SW480 (cell line): ENCODE results near the gene PCK1.

ENCODE experiments used
- DNase-seq: peaks from one replicate; pipeline ENCODE4 v3.0.0-alpha.2; 2016; ENCODE audit warnings: low spot score

Gene PCK1

DNA sequence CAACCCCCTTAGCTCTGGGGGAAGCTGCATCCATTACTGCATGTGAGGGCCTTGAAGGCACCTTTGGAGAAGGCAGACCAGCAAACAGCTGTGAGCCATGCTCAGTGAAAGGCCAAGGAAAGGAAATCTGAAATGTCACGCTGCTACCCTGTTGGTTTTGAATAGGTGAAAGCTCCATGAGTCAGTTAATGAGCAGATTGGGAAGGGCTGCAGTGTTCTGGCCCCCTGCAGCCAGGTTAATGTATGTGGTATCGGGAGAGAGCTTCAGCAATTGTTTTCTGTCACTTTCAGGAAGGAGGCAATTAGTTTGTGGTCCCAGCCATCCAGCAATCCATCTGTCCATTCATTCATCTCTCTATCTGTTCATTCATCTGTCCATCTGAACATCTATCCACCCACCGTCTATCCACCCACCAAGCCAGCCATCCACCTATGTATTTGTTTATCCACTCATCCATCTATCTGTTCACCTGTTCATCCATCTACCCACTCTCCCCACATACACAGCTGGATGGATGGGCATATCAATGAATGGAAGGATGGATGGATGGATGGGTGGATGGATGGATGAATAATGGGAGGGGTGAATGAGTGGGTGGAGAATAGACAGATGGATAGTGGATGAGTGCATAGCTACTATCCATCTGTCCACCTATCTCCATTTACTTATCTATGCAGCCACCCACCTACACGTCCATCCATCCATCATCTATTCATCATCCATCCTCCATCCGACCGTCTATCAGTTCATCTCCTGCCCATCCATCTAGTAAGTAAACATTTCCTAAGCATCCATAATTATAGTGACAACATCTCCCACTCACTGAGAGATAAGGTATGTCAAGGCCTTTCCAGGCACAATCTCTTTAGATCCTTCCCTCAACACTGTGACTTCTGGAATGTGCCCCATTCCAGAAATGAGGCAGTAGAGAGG lies 16.0 kb downstream of the PCK1 start:
- DNase-seq: no peak

GRCh38 chr20:57577679-57578475 lies 17.0 kb downstream of the PCK1 start:
- no peak for DNase-seq

- no peak for DNase-seq
Observed at GRCh38 chr20:57578476-57579165, 17.7 kb downstream of the PCK1 start.

- no peak for DNase-seq
Observed at GRCh38 chr20:57579331-57579897, 18.5 kb downstream of the PCK1 start.

GRCh38 chr20:57579898-57580447 lies 19.1 kb downstream of the PCK1 start:
- no peak for DNase-seq

DNA sequence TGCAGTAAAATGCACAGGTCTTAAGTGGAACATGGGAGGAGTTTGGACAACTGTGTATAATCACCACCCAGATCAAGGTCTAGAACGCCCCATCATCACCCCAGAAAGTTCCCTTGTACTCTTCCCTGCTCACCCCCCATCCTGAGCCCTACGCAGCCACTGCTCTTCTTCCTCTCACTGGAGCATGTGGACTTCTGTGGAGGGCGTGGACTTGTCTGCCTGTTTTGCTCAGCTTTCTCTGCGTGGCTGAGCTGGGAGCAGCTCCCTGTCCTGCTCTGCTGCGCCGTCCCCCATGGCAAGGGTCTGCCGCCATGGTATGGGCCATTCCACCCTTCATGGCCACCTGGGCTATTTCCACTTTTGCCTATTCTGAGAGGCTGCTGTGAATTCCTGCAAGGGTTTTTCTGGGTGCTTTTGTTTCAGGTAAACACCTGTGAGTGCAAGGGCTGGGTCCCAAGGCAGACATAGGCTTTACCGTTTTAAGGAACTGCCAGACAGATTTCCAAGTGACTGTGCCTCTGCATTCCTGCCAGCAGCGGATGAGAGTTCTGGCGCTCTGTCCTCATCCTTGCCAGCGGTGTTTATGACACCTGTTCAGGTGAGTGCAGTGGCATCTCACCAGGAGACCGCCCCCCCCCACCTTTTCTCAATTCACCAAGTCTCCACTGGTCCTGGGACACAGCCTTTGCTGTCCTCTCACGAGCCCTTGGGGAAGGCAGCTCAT lies 19.7 kb downstream of the PCK1 start:
- DNase-seq: no peak

GRCh38 chr20:57581202-57582028 lies 20.5 kb downstream of the PCK1 start:
- DNase-seq: no peak

DNA sequence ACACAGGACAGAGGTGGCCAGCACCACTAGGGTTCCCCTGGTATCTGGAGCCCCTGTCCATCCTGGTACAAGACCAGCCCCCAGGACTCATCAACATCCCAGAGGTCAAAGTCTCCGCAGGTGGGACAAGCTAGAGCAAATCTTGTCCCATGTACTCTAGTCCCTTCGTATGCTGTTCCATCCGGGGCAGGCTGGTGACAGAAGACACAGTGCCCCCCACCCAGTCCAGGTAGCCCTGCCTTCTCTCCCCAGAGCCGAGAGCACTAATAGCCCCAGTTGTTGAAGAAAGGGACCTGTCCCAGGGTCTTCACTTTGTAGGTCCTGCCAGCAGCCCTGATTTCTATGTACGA lies 21.1 kb downstream of the PCK1 start:
- DNase-seq: no peak

- DNase-seq: no peak
Observed at GRCh38 chr20:57582432-57583288, 21.8 kb downstream of the PCK1 start.

- DNase-seq: no peak
Observed at GRCh38 chr20:57583289-57584257, 22.7 kb downstream of the PCK1 start.

- DNase-seq: no peak
Observed at GRCh38 chr20:57584768-57585461, 24.0 kb downstream of the PCK1 start.

GRCh38 chr20:57585466-57586213 lies 24.7 kb downstream of the PCK1 start:
- DNase-seq: no peak

- DNase-seq: no peak
Observed at GRCh38 chr20:57586370-57586793, 25.5 kb downstream of the PCK1 start.

GRCh38 chr20:57586943-57587277 lies 26.0 kb downstream of the PCK1 start:
- no peak for DNase-seq

DNA sequence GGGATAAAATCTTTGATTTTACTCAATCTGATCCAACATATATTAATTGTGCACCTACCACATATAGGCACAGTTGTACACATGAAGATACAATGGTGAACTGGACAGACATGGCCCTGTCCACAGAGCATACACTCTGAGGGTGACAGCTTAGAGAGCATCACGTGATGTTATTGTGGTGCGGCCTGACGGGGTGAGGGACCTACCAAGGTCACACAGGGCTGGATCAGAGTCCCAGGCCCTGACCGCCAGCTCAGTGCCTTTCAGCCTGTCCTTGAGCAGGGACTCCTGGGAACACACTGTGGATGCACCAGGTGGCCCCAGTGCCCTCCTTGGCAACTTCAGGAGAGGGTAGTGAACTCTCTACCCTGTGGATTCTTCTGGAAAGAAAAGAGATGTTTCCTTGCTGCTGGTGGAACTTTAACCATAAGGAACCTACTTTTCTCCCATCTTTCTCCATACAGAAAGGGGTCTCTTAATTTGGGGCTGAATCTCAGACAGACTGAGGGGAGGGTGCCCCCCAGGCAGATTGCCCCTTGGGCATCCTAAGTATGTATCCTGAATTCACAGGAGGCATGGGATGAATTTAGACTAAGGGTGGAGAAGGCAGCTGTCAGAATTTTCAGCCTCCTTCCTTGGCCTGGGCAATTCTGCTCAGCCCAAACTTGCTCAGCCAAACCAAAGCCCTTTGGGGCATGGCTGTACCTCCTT lies 26.5 kb downstream of the PCK1 start:
- DNase-seq: no peak

- no peak for DNase-seq
Observed at GRCh38 chr20:57587989-57588377, 27.1 kb downstream of the PCK1 start.
